ENCODE measurements around the gene COL6A3. TPM values are rescaled to one million over a fixed set of nuclear protein-coding genes. Genes with fewer than 3 reads are reported as not detected.

COL6A3 gene
- total RNA-seq, 1 donor from 2014 or later: 0.41 TPM

DNA sequence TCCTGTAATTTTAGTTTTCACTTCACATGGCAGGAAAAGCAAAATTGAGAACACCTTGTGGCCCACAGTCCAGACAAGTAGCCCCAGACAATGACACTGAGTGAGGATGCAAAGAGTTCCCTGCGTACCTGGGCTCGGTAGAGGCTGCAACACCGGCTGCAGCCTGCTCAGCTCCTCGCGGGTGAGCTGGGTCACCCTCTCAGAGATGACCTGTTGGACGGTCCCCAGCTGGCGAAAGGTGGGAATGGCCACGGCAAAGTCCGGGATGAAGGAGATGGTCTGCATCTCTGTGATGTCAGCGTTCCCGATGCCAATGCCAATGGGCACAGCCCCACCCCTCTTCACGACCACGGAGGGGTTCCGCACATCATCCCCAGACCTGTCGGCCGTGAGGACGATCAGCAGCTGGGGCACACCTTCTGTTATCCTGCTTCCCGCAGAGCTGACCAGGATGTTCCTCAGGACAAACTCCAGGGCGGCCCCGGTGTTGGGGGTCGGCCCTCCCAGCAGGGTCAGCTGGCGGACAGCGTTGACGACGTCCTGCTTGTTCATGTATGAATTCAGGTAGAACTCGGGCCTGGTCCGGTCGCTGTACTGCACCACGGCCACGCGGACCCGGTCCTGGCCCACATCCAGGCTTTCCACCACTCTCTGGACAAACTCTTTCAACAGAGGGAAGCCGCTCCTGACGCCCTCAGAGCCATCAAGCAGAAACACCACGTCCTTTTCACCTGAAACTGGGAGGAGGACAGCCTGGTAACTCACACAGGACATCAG is 39.5 kb downstream of the COL6A3 start:
- Histone ChIP-seq H3K27ac (no peak overlapping the region), H4K20me1 (ENCODE audit: low read depth) (no peaks in the 10 kb centered on the region), H3K9ac (no peak overlapping the region), H3K9me3 (ENCODE audit: low read depth) (no peaks in the 10 kb centered on the region), H3K4me2 (no peak overlapping the region), H3K79me2 (ENCODE audit: low read depth) (no peaks in the 10 kb centered on the region), H2AFZ (replicated peaks) (no peak overlapping the region), H3F3A (ENCODE audit: low read depth) (no peaks in the 10 kb centered on the region), H3K27me3 (no peaks in the 10 kb centered on the region), H3K4me3 (no peak overlapping the region), H3K4me1 (no peaks in the 10 kb centered on the region), H3K36me3 (no peaks in the 10 kb centered on the region)
- Mint-ChIP-seq H3K4me3 (no peak overlapping the region), H3K36me3 (no peaks in the 10 kb centered on the region), H3K27ac (no peak overlapping the region), H3K9me3 (peaks cover 3% of the 10 kb centered on the region), H3K27me3 (ENCODE audit: insufficient read depth, low read depth) (peaks cover 9% of the 10 kb centered on the region), H3K4me1 (no peaks in the 10 kb centered on the region)
- TF ChIP-seq EZH2 (IDR thresholded peaks at IDR 0.05): no peak
- DNase-seq (ENCODE audit: low spot score): no peak

DNA sequence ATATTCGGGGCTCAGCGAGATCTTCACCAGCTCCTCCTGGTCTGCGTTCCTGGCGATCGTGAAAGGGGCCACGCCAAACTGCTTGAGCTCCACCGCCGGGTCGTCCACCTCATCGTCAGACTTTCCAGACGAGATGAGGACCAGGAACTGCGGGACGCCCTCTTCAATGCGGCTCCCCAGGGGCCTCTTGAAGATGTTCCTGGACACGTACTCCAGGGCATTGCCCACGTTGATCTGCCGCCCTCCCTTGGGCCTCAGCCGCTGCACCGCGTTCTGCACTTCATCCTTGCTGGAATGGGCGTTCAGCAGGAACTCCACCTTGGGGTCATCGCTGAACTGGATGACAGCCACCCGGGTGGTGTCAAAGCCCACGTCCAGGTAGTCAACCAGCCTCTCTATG is 42.1 kb downstream of the COL6A3 start:
- H3K79me2 ChIP-seq (ENCODE audit: low read depth): no peaks in the 10 kb centered on the region

GRCh38 chr2:237365671-237366070 is 48.3 kb downstream of the COL6A3 start:
- H3K27me3 ChIP-seq: no peaks in the 10 kb centered on the region
- no peaks in the 10 kb centered on the region for H3K4me1 ChIP-seq
- Mint-ChIP-seq H3K36me3 (no peaks in the 10 kb centered on the region), H3K4me1 (peaks cover 16% of the 10 kb centered on the region), H3K27me3 (ENCODE audit: insufficient read depth, low read depth) (peaks cover 7% of the 10 kb centered on the region), H3K9me3 (peaks cover 9% of the 10 kb centered on the region), H3K4me3 (no peak overlapping the region), H3K27ac (no peak overlapping the region)
- H2AFZ ChIP-seq (replicated peaks): no peak overlapping the region
- DNase-seq (ENCODE audit: low spot score): no peak
- H3K4me2 ChIP-seq: no peak overlapping the region
- no peaks in the 10 kb centered on the region for H3F3A ChIP-seq (ENCODE audit: low read depth)
- H3K79me2 ChIP-seq (ENCODE audit: low read depth): no peaks in the 10 kb centered on the region
- no peaks in the 10 kb centered on the region for H3K36me3 ChIP-seq
- TF ChIP-seq EZH2 (IDR thresholded peaks at IDR 0.05) (no peak), CTCF (IDR thresholded peaks at IDR 0.05) (no peak), EZH2phosphoT487 (IDR thresholded peaks at IDR 0.05) (no peak)
- H4K20me1 ChIP-seq (ENCODE audit: low read depth): no peaks in the 10 kb centered on the region
- H3K9ac ChIP-seq: no peak overlapping the region
- no peaks in the 10 kb centered on the region for H3K9me3 ChIP-seq (ENCODE audit: low read depth)
- no peak overlapping the region for H3K27ac ChIP-seq
- no peak overlapping the region for H3K4me3 ChIP-seq

More for the DNA sequence above, 42.1 kb downstream of the COL6A3 start:
- H3K4me1 Mint-ChIP-seq: no peaks in the 10 kb centered on the region
- Histone ChIP-seq H4K20me1 (ENCODE audit: low read depth) (no peaks in the 10 kb centered on the region), H3F3A (ENCODE audit: low read depth) (no peaks in the 10 kb centered on the region), H2AFZ (replicated peaks) (no peak overlapping the region), H3K27ac (no peak overlapping the region), H3K27me3 (no peaks in the 10 kb centered on the region), H3K36me3 (no peaks in the 10 kb centered on the region), H3K9me3 (ENCODE audit: low read depth) (no peaks in the 10 kb centered on the region), H3K4me1 (no peaks in the 10 kb centered on the region), H3K4me2 (no peak overlapping the region), H3K4me3 (no peak overlapping the region), H3K9ac (no peak overlapping the region)
- H3K36me3 Mint-ChIP-seq: no peaks in the 10 kb centered on the region
- TF ChIP-seq EZH2phosphoT487 (IDR thresholded peaks at IDR 0.05): no peak
- no peak for TF ChIP-seq EZH2 (IDR thresholded peaks at IDR 0.05)
- no peak for TF ChIP-seq CTCF (IDR thresholded peaks at IDR 0.05)
- H3K27me3 Mint-ChIP-seq (ENCODE audit: insufficient read depth, low read depth): peaks cover 9% of the 10 kb centered on the region
- no peak overlapping the region for H3K4me3 Mint-ChIP-seq
- H3K9me3 Mint-ChIP-seq: peaks cover 6% of the 10 kb centered on the region
- H3K27ac Mint-ChIP-seq: no peak overlapping the region
- no peak for DNase-seq (ENCODE audit: low spot score)

GRCh38 chr2:237364655-237365054 is 49.3 kb downstream of the COL6A3 start:
- no peak overlapping the region for H3K27ac Mint-ChIP-seq

More at GRCh38 chr2:237364655-237365054, 49.3 kb downstream of the COL6A3 start:
- peaks cover 21% of the 10 kb centered on the region for H3K4me1 Mint-ChIP-seq
- Histone ChIP-seq H3K9ac (no peak overlapping the region), H3K36me3 (no peaks in the 10 kb centered on the region), H4K20me1 (ENCODE audit: low read depth) (no peaks in the 10 kb centered on the region), H3K4me2 (no peak overlapping the region), H3K4me3 (no peak overlapping the region), H3K27ac (no peak overlapping the region), H3F3A (ENCODE audit: low read depth) (no peaks in the 10 kb centered on the region), H3K9me3 (ENCODE audit: low read depth) (no peaks in the 10 kb centered on the region), H3K79me2 (ENCODE audit: low read depth) (no peaks in the 10 kb centered on the region), H3K4me1 (peaks cover 5% of the 10 kb centered on the region), H3K27me3 (no peaks in the 10 kb centered on the region), H2AFZ (replicated peaks) (no peak overlapping the region)
- no peak overlapping the region for H3K4me3 Mint-ChIP-seq
- peaks cover 9% of the 10 kb centered on the region for H3K9me3 Mint-ChIP-seq
- no peaks in the 10 kb centered on the region for H3K36me3 Mint-ChIP-seq
- no peak for TF ChIP-seq EZH2 (IDR thresholded peaks at IDR 0.05)
- no peak for TF ChIP-seq EZH2phosphoT487 (IDR thresholded peaks at IDR 0.05)
- TF ChIP-seq CTCF (IDR thresholded peaks at IDR 0.05): no peak
- peaks cover 8% of the 10 kb centered on the region for H3K27me3 Mint-ChIP-seq (ENCODE audit: insufficient read depth, low read depth)
- no peak for DNase-seq (ENCODE audit: low spot score)

Measured in neural progenitor cell (in vitro differentiated cells).